Measurements from ENCODE around the gene METAP1. TPM values are rescaled to one million over a fixed set of nuclear protein-coding genes. Genes with fewer than 3 reads are reported as not detected.

The METAP1 gene
- total and polyA plus RNA-seq, 2 of the 4 experiments (the other 2 are of a cell fraction), result 43.7 to 47.9 TPM

DNA sequence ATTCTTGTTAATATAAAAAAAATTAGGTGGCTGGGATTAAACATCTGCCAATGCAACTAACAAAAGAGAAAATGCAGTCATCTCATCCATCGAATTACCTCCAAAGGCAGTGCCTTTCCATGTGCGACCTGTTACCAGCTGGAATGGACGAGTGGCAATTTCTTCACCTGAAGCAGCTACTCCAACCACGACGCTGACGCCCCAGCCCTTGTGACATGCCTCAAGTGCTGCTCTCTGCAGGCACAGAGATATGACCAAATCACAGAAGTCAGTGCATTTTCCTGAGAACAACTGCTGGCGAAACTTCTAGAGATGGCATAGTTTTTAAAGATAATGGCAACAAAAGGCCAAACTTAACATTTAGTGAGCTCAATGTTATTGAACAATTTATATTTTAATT is 79.3 kb downstream of the METAP1 start:
- Histone ChIP-seq H3K9me1 (ENCODE audit: insufficient read depth, low read length) (no peaks in the 10 kb centered on the region), H2AFZ (replicated peaks; ENCODE audit: low read length, poor library complexity) (no peak overlapping the region), H4K5ac (ENCODE audit: low read depth, low read length) (no peak overlapping the region), H3K18ac (ENCODE audit: low read depth, low read length) (no peak overlapping the region), H3K27ac (ENCODE audit: insufficient read depth, low read length) (no peak overlapping the region), H2BK20ac (ENCODE audit: low read depth, low read length) (no peak overlapping the region), H3K23ac (ENCODE audit: low read depth, low read length) (no peak overlapping the region), H4K8ac (ENCODE audit: low read depth in 2 of 2, low read length in 2 of 2) (no peak overlapping the region), H3K4me2 (ENCODE audit: low read depth, low read length) (no peak overlapping the region), H3K56ac (ENCODE audit: extremely low read depth, insufficient read depth, low read length) (no peak overlapping the region), H4K91ac (ENCODE audit: insufficient read depth, low read depth, low read length) (no peak overlapping the region), H3K9me3 (ENCODE audit: control insufficient read depth, insufficient read depth, low read length) (no peaks in the 10 kb centered on the region), H3K4me3 (ENCODE audit: insufficient read depth, low read depth, low read length) (no peak overlapping the region), H2AK9ac (replicated peaks; ENCODE audit: low read depth, low read length, poor library complexity) (no peak overlapping the region), H3K36me3 (ENCODE audit: control insufficient read depth, insufficient read depth, low read length) (peaks cover 53% of the 10 kb centered on the region), H3K14ac (replicated peaks; ENCODE audit: low read depth, low read length) (no peak overlapping the region), H2BK120ac (ENCODE audit: low read depth, low read length) (no peak overlapping the region), H2BK15ac (ENCODE audit: low read depth, low read length) (no peak overlapping the region), H2AK5ac (ENCODE audit: low read depth, low read length) (no peak overlapping the region), H3K79me1 (ENCODE audit: low read depth in 1 of 2, low read length in 2 of 2) (peaks cover 16 to 24% of the 10 kb centered on the region in 2 experiments), H4K20me1 (ENCODE audit: insufficient read depth, low read length) (peaks cover 3% of the 10 kb centered on the region; the same call in 1 of the 2 replicates), H3K27me3 (ENCODE audit: control insufficient read depth, insufficient read depth, low read length) (no peaks in the 10 kb centered on the region), H3K4me1 (ENCODE audit: control insufficient read depth, insufficient read depth, low read length) (no peaks in the 10 kb centered on the region; the same call in 1 of the 2 replicates), H3K4ac (ENCODE audit: low read depth, low read length) (no peak overlapping the region), H3K9ac (ENCODE audit: low read depth, low read length) (no peak overlapping the region), H2BK5ac (ENCODE audit: low read depth, low read length, poor library complexity, severe bottlenecking) (no peak overlapping the region)
- 100% methylated on average over 1 of the region's 7 CpGs; no CpG with 5 or more reads in 1 of the 2 experiments for WGBS, 2 experiments (ENCODE audit: extremely low coverage in 2 of 2, insufficient read length in 1 of 2)
- dilution Hi-C loops (cut with HindIII; ENCODE audit: low sequenced_read_pairs, unreplicated experiment) (no loop called here), intact Hi-C loops (cut with micrococcal nuclease) (no loop called here), in situ Hi-C loops (cut with MboI; ENCODE audit: low sequenced_read_pairs) (loop anchor here (25.0 kb wide), 1 partner anchor 613 kb away; no protein-coding TSS in a partner anchor)
- DNase-seq, result no peak
- no peak for TF ChIP-seq BHLHE40 (IDR thresholded peaks at IDR 0.05; ENCODE audit: low read depth, low read length)
- no peak for TF ChIP-seq NFE2L2 (IDR thresholded peaks at IDR 0.05; ENCODE audit: low read depth, low read length)
- TF ChIP-seq CTCF (conservative IDR thresholded peaks at IDR 0.05; ENCODE audit: low read depth, low read length), result no peak
- TF ChIP-seq POLR2A (IDR thresholded peaks at IDR 0.05; ENCODE audit: low read depth, low read length), result no peak
- no peak for TF ChIP-seq FOS (IDR thresholded peaks at IDR 0.05; ENCODE audit: low read depth, low read length)
- TF ChIP-seq, protein P1, sequence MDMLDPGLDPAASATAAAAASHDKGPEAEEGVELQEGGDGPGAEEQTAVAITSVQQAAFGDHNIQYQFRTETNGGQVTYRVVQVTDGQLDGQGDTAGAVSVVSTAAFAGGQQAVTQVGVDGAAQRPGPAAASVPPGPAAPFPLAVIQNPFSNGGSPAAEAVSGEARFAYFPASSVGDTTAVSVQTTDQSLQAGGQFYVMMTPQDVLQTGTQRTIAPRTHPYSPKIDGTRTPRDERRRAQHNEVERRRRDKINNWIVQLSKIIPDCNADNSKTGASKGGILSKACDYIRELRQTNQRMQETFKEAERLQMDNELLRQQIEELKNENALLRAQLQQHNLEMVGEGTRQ (IDR thresholded peaks at IDR 0.05; ENCODE audit: low read depth, low read length), result no peak
- TF ChIP-seq, protein P2, sequence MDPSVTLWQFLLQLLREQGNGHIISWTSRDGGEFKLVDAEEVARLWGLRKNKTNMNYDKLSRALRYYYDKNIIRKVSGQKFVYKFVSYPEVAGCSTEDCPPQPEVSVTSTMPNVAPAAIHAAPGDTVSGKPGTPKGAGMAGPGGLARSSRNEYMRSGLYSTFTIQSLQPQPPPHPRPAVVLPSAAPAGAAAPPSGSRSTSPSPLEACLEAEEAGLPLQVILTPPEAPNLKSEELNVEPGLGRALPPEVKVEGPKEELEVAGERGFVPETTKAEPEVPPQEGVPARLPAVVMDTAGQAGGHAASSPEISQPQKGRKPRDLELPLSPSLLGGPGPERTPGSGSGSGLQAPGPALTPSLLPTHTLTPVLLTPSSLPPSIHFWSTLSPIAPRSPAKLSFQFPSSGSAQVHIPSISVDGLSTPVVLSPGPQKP (IDR thresholded peaks at IDR 0.05; ENCODE audit: borderline replicate concordance, low read depth, low read length), result no peak
- CTCF ChIA-PET, result no interaction called here
- no peak for ATAC-seq (ENCODE audit: low read depth)
- POLR2A ChIA-PET (ENCODE audit: unreplicated experiment), result interaction anchor here (0.7 kb wide), 1 partner anchor 488 kb away, joined by 10 read pairs; no protein-coding TSS in a partner anchor
- no TSS peak for BruUV-seq (replicated peaks)
